CD14-positive monocyte (primary cell): ENCODE measurements around the gene HAGHL. TPM values are rescaled to one million over a fixed set of nuclear protein-coding genes. Genes with fewer than 3 reads are reported as not detected.
A peak's percentile ranks its signal among the peaks of the same experiment; 100 is the strongest.

Source experiments
- DNase-seq, 3 donors: peaks; one replicate each; pipeline ENCODE4 v3.0.0-alpha.2; 2011 to 2022
- H2AFZ ChIP-seq: 2 replicates; pipeline ENCODE4 v1.6.0; 2012; ENCODE audit warnings: mild to moderate bottlenecking, low read depth, low read length, inconsistent platforms; ENCODE audit not compliant: insufficient read depth, poor library complexity, severe bottlenecking
- H3K27ac ChIP-seq, 2 donors: 1 replicate in 1 of 2; 2 replicates in 1 of 2; pipeline ENCODE4 v1.5.1; 2012 to 2013; ENCODE audit warnings: low read length in 2 of 2, control low read depth in 1 of 2, inconsistent platforms in 1 of 2, low read depth in 1 of 2, mild to moderate bottlenecking in 1 of 2
- H3K27me3 ChIP-seq, 2 donors: one replicate each; pipeline versions ENCODE4 v1.6.0 to v1.6.1; 2011 to 2013; ENCODE audit warnings: low read length in 2 of 2; ENCODE audit not compliant: control insufficient read depth in 2 of 2, insufficient read depth in 2 of 2
- H3K36me3 ChIP-seq, 2 donors: replicated peaks in 1 of 2; 1 replicate in 1 of 2; 2 replicates in 1 of 2; pipeline versions ENCODE4 v1.5.1 to v1.6.1; 2012 to 2013; ENCODE audit warnings: low read length in 2 of 2, control low read depth in 1 of 2, inconsistent platforms in 1 of 2, mild to moderate bottlenecking in 1 of 2; ENCODE audit not compliant: insufficient read depth in 2 of 2, control insufficient read depth in 1 of 2
- H3K4me1 ChIP-seq, 2 donors: 1 replicate in 1 of 2; 2 replicates in 1 of 2; pipeline versions ENCODE4 v1.5.1 to v1.6.1; 2012 to 2013; ENCODE audit warnings: low read length in 2 of 2, control low read depth in 1 of 2, inconsistent platforms in 1 of 2, mild to moderate bottlenecking in 1 of 2, moderate library complexity in 1 of 2; ENCODE audit not compliant: insufficient read depth in 2 of 2, control insufficient read depth in 1 of 2
- H3K4me2 ChIP-seq: replicated peaks from 2 replicates; pipeline ENCODE3; 2012; ENCODE audit warnings: low read length, moderate library complexity, mild to moderate bottlenecking; ENCODE audit not compliant: poor library complexity, severe bottlenecking; ENCODE audit errors: extremely low read depth
- H3K4me3 ChIP-seq, 3 experiments: fragments of 200-600 bp in 1 of 3; sonication (generic) in 1 of 3; replicated peaks in 1 of 3; 1 replicate in 2 of 3; 2 replicates in 1 of 3; pipeline ENCODE4 v1.5.1; 2011 to 2013; ENCODE audit warnings: low read length in 3 of 3, mild to moderate bottlenecking in 3 of 3, control low read depth in 2 of 3, low read depth in 2 of 3, inconsistent platforms in 1 of 3, moderate library complexity in 1 of 3
- H3K79me2 ChIP-seq: 2 replicates; pipeline ENCODE4 v1.6.0; 2012; ENCODE audit warnings: mild to moderate bottlenecking, control low read depth, inconsistent platforms, low read length, moderate library complexity; ENCODE audit not compliant: insufficient read depth
- H3K9ac ChIP-seq: 2 replicates; pipeline ENCODE4 v1.6.0; 2017; ENCODE audit warnings: low read length, mild to moderate bottlenecking; ENCODE audit not compliant: insufficient read depth, poor library complexity, severe bottlenecking
- H3K9me3 ChIP-seq, 2 donors: replicated peaks in 1 of 2; 1 replicate in 1 of 2; 2 replicates in 1 of 2; pipeline versions ENCODE4 v1.5.1 to v1.6.1; 2012 to 2013; ENCODE audit warnings: low read length in 2 of 2, control low read depth in 1 of 2; ENCODE audit not compliant: control insufficient read depth in 1 of 2, insufficient read depth in 1 of 2
- H4K20me1 ChIP-seq: 2 replicates; pipeline ENCODE4 v1.6.0; 2012; ENCODE audit warnings: mild to moderate bottlenecking, low read length, control low read depth, moderate library complexity; ENCODE audit not compliant: insufficient read depth
- H3K27ac Mint-ChIP-seq, 7 donors: one replicate each; pipeline ENCODE4 v1.8.0; 2020; ENCODE audit warnings: mild to moderate bottlenecking in 7 of 7, mixed read lengths in 7 of 7, moderate library complexity in 6 of 7, inconsistent platforms in 2 of 7
- H3K27me3 Mint-ChIP-seq, 3 donors: one replicate each; pipeline ENCODE4 v1.8.0; 2021 to 2022; ENCODE audit warnings: low read depth in 3 of 3, mild to moderate bottlenecking in 3 of 3, mixed read lengths in 3 of 3, moderate library complexity in 3 of 3, inconsistent platforms in 1 of 3
- H3K36me3 Mint-ChIP-seq, 2 donors: one replicate each; pipeline ENCODE4 v1.8.0; 2020; ENCODE audit warnings: mixed read lengths in 2 of 2, inconsistent platforms in 1 of 2, mild to moderate bottlenecking in 1 of 2
- H3K4me1 Mint-ChIP-seq: one replicate; pipeline ENCODE4 v1.8.0; 2020; ENCODE audit warnings: mild to moderate bottlenecking, mixed read lengths
- H3K4me3 Mint-ChIP-seq, 2 donors: one replicate each; pipeline ENCODE4 v1.8.0; 2020; ENCODE audit warnings: mild to moderate bottlenecking in 2 of 2, mixed read lengths in 2 of 2, moderate library complexity in 1 of 2
- H3K9me3 Mint-ChIP-seq, 7 donors: one replicate each; pipeline ENCODE4 v1.8.0; 2020 to 2022; ENCODE audit warnings: mixed read lengths in 7 of 7, mild to moderate bottlenecking in 6 of 7, moderate library complexity in 6 of 7, inconsistent platforms in 2 of 7
- CTCF ChIP-seq: fragments of 200-600 bp; IDR thresholded peaks from one replicate; pipeline ENCODE4 v1.8.0; 2022; ENCODE audit warnings: antibody characterized with exemption, mild to moderate bottlenecking
- WGBS: methylation state at CpG from one replicate; pipeline ENCODE4 v1.1.5; 2013; ENCODE audit warnings: missing lambda C conversion rate; ENCODE audit not compliant: insufficient coverage; 5-methylcytosine and 5-hydroxymethylcytosine counted together
- intact Hi-C, 2 donors: fragments of 100-400 bp; cut with micrococcal nuclease; formaldehyde crosslinking; loops; one replicate each; pipeline versions ENCODE4 v1.15.0 to v1.15.1; 2023
- polyA plus RNA-seq, 3 donors: library from polyadenylated mRNA; depleted of rRNA in 1 of 3; unstranded in 2 of 3; stranded (reverse) in 1 of 3; fragments of 300-500 nt in 2 of 3; fragments of >200 nt in 1 of 3; fragmentation: Illumina TruSeq in 2 of 3; gene quantifications; 1 replicate in 2 of 3; 2 replicates in 1 of 3; pipeline ENCODE4 v1.2.3, GENCODE V29; 2012 to 2021

Gene HAGHL
- polyA plus RNA-seq, 3 donors, result 0.60 to 8.9 (median 1.5) TPM

- H2AFZ ChIP-seq, result peak overlapping the region; percentile 70
- peaks cover 3 to 35% of the 10 kb centered on the region in 2 donors for H3K27me3 ChIP-seq
- H3K4me1 ChIP-seq, result peaks cover 16 to 27% of the 10 kb centered on the region in 2 donors
- Mint-ChIP-seq H3K27ac (no peak overlapping the region), H3K9me3 (no peaks in the 10 kb centered on the region), H3K4me3 (peak overlapping the region; percentile 67 to 73), H3K36me3 (peaks cover 10 to 16% of the 10 kb centered on the region in 2 donors), H3K4me1 (peaks cover 7% of the 10 kb centered on the region), H3K27me3 (peaks cover 11 to 46% (median 20%) of the 10 kb centered on the region in 3 donors)
- no peaks in the 10 kb centered on the region for H3K9me3 ChIP-seq
- no peaks in the 10 kb centered on the region for H3K79me2 ChIP-seq
- DNase-seq, result peak; percentile 18 to 33 (median 25)
- intact Hi-C loops, result no loop called here
- H4K20me1 ChIP-seq, result peaks cover 10% of the 10 kb centered on the region
- WGBS, result under 1% methylated on average over 61 of the region's 61 CpGs
- H3K4me3 ChIP-seq, result peak overlapping the region; percentile 7 to 77 (median 56)
- H3K36me3 ChIP-seq, result peaks cover 7 to 24% of the 10 kb centered on the region in 2 donors
- no peak for TF ChIP-seq CTCF
- peak overlapping the region; percentile 94 for H3K4me2 ChIP-seq
- no peak overlapping the region for H3K27ac ChIP-seq
- peak overlapping the region; percentile 53 for H3K9ac ChIP-seq
Measured at GRCh38 chr16:727291-727977, 528 bp downstream of the HAGHL start.

GRCh38 chr16:728131-728889, 1.4 kb downstream of the HAGHL start:
- H3K27ac ChIP-seq, result no peak overlapping the region
- peak; percentile 12 to 61 (median 52) for DNase-seq
- no peak for TF ChIP-seq CTCF
- intact Hi-C loops, result no loop called here
- no peaks in the 10 kb centered on the region for H3K79me2 ChIP-seq
- peaks cover 7% of the 10 kb centered on the region for H3K4me1 Mint-ChIP-seq
- no peak overlapping the region for H2AFZ ChIP-seq
- H3K9ac ChIP-seq, result no peak overlapping the region
- no peaks in the 10 kb centered on the region for H3K9me3 ChIP-seq
- H3K36me3 ChIP-seq, result peaks cover 13 to 32% of the 10 kb centered on the region in 2 donors
- under 1% methylated on average over 61 of the region's 80 CpGs for WGBS
- peaks cover 16 to 27% of the 10 kb centered on the region in 2 donors for H3K4me1 ChIP-seq
- peaks cover 14 to 21% of the 10 kb centered on the region in 2 donors for H3K36me3 Mint-ChIP-seq
- H3K4me2 ChIP-seq, result peak overlapping the region; percentile 94
- peak overlapping the region; percentile 31 to 72 for H3K4me3 Mint-ChIP-seq
- H3K4me3 ChIP-seq, result peak overlapping the region in 1 of 3 experiments; percentile 77
- H3K27me3 ChIP-seq, result peaks cover 3 to 35% of the 10 kb centered on the region in 2 donors
- peaks cover 2% of the 10 kb centered on the region for H4K20me1 ChIP-seq
- no peaks in the 10 kb centered on the region for H3K9me3 Mint-ChIP-seq
- no peak overlapping the region for H3K27ac Mint-ChIP-seq
- peaks cover 11 to 46% (median 20%) of the 10 kb centered on the region in 3 donors for H3K27me3 Mint-ChIP-seq
